ENCODE measurements around the gene AGAP1.

The AGAP1 gene

GRCh38 chr2:235870515-235870914, 376.7 kb downstream of the AGAP1 start:
- no peak for DNase-seq (ENCODE audit: low read depth)

GRCh38 chr2:235876099-235876679, 382.3 kb downstream of the AGAP1 start:
- DNase-seq (ENCODE audit: low read depth): no peak

GRCh38 chr2:235877275-235877802, 383.5 kb downstream of the AGAP1 start:
- no peak for DNase-seq (ENCODE audit: low read depth)

GRCh38 chr2:235879116-235879515, 385.3 kb downstream of the AGAP1 start:
- DNase-seq (ENCODE audit: low read depth): no peak

GRCh38 chr2:235883675-235884074, 389.8 kb downstream of the AGAP1 start:
- DNase-seq (ENCODE audit: low read depth): no peak

- no peak for DNase-seq (ENCODE audit: low read depth)
These were observed 395.4 kb downstream of the AGAP1 start for GRCh38 chr2:235889302-235889630.

GRCh38 chr2:235893129-235893698, 399.4 kb downstream of the AGAP1 start:
- DNase-seq (ENCODE audit: low read depth): no peak

GRCh38 chr2:235894839-235895238, 401.0 kb downstream of the AGAP1 start:
- no peak for DNase-seq (ENCODE audit: low read depth)

GRCh38 chr2:235896061-235896460, 402.2 kb downstream of the AGAP1 start:
- no peak for DNase-seq (ENCODE audit: low read depth)

GRCh38 chr2:235897992-235898391, 404.1 kb downstream of the AGAP1 start:
- no peak for DNase-seq (ENCODE audit: low read depth)

- DNase-seq (ENCODE audit: low read depth): no peak
These were observed 404.9 kb downstream of the AGAP1 start for GRCh38 chr2:235898766-235899165.

- no peak for DNase-seq (ENCODE audit: low read depth)
These were observed 406.8 kb downstream of the AGAP1 start for GRCh38 chr2:235900631-235901030.

GRCh38 chr2:235901243-235901642, 407.4 kb downstream of the AGAP1 start:
- DNase-seq (ENCODE audit: low read depth): no peak

GRCh38 chr2:235903782-235904584, 410.1 kb downstream of the AGAP1 start:
- DNase-seq (ENCODE audit: low read depth): no peak

- DNase-seq (ENCODE audit: low read depth): no peak
These were observed 410.7 kb downstream of the AGAP1 start for GRCh38 chr2:235904585-235904931.

GRCh38 chr2:235908826-235909225, 415.0 kb downstream of the AGAP1 start:
- no peak for DNase-seq (ENCODE audit: low read depth)

- no peak for DNase-seq (ENCODE audit: low read depth)
These were observed 415.5 kb downstream of the AGAP1 start for GRCh38 chr2:235909358-235909757.

GRCh38 chr2:235910067-235910466, 416.2 kb downstream of the AGAP1 start:
- no peak for DNase-seq (ENCODE audit: low read depth)

GRCh38 chr2:235911125-235911524, 417.3 kb downstream of the AGAP1 start:
- no peak for DNase-seq (ENCODE audit: low read depth)

GRCh38 chr2:235911633-235912233, 417.9 kb downstream of the AGAP1 start:
- DNase-seq (ENCODE audit: low read depth): no peak

GRCh38 chr2:235914756-235915155, 420.9 kb downstream of the AGAP1 start:
- no peak for DNase-seq (ENCODE audit: low read depth)

- DNase-seq (ENCODE audit: low read depth): no peak
These were observed 423.7 kb downstream of the AGAP1 start for GRCh38 chr2:235917506-235917905.

GRCh38 chr2:235918876-235919275, 425.0 kb downstream of the AGAP1 start:
- no peak for DNase-seq (ENCODE audit: low read depth)

Data from GM04504 (cell line).